Measurements from ENCODE around the gene KLHL3. TPM values are rescaled to one million over a fixed set of nuclear protein-coding genes. Genes with fewer than 3 reads are reported as not detected.

The KLHL3 gene
- total and polyA plus RNA-seq, 9 of the 15 experiments (the other 6 are each of a cell fraction or from before 2014, with no cell fraction given): under 0.01 to 1.5 (median 0.22) TPM

DNA sequence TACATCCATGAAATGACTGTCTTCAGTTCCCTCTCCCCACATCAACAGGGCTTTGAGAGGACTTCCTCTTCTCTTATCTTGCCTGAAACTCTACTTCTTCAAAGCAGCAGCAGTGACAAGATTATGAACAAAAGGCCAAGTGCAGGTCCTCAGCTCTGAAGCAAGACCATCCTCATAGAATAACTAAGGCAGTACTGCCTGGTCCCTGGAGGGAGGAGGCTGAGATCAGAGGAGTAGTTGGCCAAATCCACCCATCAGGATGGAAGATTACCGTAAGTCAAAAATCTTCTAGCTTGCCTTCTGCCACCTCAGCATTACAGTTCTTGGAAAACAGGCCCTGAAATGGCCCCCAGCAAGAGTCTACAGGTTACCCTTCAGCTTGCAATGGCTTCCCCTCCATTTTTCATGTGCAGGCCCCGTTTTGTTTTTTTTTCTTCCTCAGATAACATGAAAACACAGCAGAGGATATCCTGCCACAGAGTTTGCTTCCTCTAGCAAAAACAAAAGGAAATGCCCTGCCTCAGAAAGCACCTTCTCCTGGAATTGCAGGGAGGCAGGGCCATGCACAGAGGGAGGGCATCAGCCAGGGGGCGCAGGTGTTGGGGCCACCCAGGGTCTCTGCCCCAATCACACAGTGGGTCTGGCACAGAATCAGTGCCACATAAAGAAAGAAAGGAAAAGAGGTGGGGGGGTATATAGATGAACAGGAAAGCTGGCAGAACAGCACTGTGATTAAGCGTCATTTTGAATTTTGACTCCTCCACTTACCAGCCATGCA, 40.0 kb downstream of the KLHL3 start (continued):
- TF ChIP-seq, protein P1, sequence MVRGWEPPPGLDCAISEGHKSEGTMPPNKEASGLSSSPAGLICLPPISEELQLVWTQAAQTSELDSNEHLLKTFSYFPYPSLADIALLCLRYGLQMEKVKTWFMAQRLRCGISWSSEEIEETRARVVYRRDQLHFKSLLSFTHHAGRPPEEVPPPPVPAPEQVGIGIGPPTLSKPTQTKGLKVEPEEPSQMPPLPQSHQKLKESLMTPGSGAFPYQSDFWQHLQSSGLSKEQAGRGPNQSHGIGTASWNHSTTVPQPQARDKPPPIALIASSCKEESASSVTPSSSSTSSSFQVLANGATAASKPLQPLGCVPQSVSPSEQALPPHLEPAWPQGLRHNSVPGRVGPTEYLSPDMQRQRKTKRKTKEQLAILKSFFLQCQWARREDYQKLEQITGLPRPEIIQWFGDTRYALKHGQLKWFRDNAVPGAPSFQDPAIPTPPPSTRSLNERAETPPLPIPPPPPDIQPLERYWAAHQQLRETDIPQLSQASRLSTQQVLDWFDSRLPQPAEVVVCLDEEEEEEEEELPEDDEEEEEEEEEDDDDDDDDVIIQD (CRISPR knock-in tag; IDR thresholded peaks at IDR 0.05): no peak
- TF ChIP-seq PTRF (tag; IDR thresholded peaks at IDR 0.05): no peak
- TF ChIP-seq SAFB (IDR thresholded peaks at IDR 0.05; ENCODE audit: borderline replicate concordance, low read depth, low read length): no peak
- TF ChIP-seq GABPB1 (CRISPR knock-in tag; IDR thresholded peaks at IDR 0.05): no peak
- peak; percentile 46 for TF ChIP-seq TCF3 (CRISPR knock-in tag; IDR thresholded peaks at IDR 0.05)
- TF ChIP-seq, protein P2, sequence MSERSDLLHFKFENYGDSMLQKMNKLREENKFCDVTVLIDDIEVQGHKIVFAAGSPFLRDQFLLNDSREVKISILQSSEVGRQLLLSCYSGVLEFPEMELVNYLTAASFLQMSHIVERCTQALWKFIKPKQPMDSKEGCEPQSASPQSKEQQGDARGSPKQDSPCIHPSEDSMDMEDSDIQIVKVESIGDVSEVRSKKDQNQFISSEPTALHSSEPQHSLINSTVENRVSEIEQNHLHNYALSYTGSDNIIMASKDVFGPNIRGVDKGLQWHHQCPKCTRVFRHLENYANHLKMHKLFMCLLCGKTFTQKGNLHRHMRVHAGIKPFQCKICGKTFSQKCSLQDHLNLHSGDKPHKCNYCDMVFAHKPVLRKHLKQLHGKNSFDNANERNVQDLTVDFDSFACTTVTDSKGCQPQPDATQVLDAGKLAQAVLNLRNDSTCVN (CRISPR knock-in tag; IDR thresholded peaks at IDR 0.05): no peak
- no peak for TF ChIP-seq ZNF121 (CRISPR knock-in tag; conservative IDR thresholded peaks at IDR 0.05)
- TF ChIP-seq ELK1 (CRISPR knock-in tag; IDR thresholded peaks at IDR 0.05): no peak
- no peak for TF ChIP-seq E2F3 (CRISPR knock-in tag; IDR thresholded peaks at IDR 0.05)
- peak; percentile 17; the same call in 1 of the 2 replicates for TF ChIP-seq CBFA2T3 (IDR thresholded peaks at IDR 0.05)
- TF ChIP-seq ARID1B (IDR thresholded peaks at IDR 0.05): peak; percentile 27; the same call in 1 of the 2 replicates
- TF ChIP-seq SPI1 (IDR thresholded peaks at IDR 0.05; ENCODE audit: borderline replicate concordance, low read depth, low read length): peak; percentile 93
- TF ChIP-seq TAF7 (tag; IDR thresholded peaks at IDR 0.05): no peak
- no peak for TF ChIP-seq WHSC1 (IDR thresholded peaks at IDR 0.05; ENCODE audit: low read length)
